CD4-positive, alpha-beta T cell treated with Interleukin-12 subunit alpha and Interleukin-12 subunit beta, for 1 hour (primary cell): ENCODE measurements around the gene OR2H2.

Experiments
- DNase-seq: peaks from one replicate; pipeline ENCODE4 v3.0.0-alpha.2; 2020

Gene OR2H2

DNA sequence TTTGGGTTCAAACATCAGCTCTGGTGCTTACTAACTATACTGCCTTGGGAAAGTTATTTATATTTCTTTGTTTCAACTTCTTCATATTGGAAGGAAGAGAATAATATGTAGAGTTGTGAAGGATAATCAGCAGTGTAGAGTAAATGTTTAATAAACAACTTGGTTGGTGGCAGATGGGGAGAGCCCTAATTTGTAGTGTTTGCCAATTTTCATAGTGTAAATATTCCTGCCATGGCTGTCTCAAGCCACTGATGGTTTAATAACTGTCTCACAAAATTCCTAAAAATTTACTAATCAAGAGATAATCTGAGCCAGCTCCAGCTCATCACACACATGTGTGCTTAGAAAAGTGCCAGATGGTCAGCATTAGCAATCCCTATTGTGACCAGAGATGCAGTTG lies at the start of gene OR2H2:
Gene OR2H2 (plus strand): TSS at position 301 of the 400 bp plus-strand sequence. CDS start 2,824 bp downstream, outside the sequence.
- no peak for DNase-seq

GRCh38 chr6:29537714-29538403 lies 47.1 kb upstream of the OR2H2 start:
- no peak for DNase-seq

DNA sequence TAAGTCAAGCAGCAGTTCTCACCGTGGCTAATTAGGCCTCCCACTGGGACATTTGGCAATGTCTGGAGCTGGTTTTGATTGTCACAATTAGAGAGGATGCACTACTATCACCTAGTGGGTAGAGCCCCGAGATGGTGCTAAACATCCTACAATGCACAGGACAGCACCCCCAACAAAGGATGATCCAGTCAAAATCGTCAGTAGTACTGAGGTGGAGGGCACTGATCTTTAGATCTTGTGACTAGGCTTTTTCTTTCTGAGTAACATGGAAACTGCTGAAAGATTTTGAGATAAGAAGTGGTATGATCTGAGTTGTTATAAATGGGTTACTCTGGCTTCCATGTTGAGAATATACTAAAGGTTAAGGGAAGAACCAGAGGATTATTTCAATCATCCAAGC lies 37.3 kb upstream of the OR2H2 start:
- DNase-seq: no peak

DNA sequence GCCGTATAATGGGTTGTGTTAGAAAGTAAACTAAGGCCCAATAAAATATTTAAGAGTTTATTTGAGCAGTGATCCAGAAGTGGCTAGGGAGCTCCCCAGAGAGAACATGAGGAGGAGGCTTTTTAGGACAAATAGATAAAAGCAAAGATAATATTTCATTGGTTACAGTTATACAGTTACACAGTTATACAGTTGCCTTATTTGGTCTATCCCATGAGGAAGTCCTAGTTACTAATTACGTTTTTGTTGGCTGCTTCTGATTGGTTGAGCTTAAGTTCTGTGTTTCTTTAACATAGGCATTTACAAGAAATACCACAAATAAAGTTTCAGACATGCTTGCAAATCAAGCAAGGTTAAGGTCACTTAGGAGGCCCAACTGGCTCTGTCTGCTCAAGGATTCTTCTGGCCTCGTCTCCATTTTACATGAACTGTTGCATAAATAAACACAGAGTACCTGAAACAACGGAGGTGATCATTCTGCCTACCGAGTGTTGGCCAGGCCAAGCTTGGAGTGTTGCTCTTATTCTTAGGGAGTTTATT lies 32.3 kb upstream of the OR2H2 start:
- DNase-seq: peak; percentile 78

DNA sequence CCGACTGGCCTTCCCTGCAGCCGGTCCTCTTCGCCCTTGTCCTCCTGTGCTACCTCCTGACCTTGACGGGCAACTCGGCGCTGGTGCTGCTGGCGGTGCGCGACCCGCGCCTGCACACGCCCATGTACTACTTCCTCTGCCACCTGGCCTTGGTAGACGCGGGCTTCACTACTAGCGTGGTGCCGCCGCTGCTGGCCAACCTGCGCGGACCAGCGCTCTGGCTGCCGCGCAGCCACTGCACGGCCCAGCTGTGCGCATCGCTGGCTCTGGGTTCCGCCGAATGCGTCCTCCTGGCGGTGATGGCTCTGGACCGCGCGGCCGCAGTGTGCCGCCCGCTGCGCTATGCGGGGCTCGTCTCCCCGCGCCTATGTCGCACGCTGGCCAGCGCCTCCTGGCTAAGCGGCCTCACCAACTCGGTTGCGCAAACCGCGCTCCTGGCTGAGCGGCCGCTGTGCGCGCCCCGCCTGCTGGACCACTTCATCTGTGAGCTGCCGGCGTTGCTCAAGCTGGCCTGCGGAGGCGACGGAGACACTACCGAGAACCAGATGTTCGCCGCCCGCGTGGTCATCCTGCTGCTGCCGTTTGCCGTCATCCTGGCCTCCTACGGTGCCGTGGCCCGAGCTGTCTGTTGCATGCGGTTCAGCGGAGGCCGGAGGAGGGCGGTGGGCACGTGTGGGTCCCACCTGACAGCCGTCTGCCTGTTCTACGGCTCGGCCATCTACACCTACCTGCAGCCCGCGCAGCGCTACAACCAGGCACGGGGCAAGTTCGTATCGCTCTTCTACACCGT lies 31.5 kb upstream of the OR2H2 start:
- DNase-seq: peak; percentile 17

DNA sequence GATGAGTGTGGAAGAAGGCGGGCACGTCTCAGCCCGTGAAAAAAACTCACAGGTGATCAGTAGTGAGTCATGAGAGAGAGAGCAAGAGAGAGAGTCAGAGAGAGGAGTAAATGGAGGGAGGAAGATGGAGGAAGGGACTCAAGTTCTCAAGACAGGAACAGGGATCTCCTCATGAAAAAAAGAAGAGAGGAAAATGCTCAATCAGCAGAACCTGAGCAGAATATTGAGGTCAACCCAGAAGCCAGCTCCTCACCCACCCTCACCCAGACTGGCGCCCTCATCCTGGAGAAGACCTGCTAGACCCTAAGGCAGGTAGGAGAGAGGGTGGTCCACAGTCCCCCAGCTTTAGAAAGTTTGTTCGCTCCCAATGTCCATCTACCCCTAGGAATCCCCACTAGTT lies 30.2 kb upstream of the OR2H2 start:
- no peak for DNase-seq

DNA sequence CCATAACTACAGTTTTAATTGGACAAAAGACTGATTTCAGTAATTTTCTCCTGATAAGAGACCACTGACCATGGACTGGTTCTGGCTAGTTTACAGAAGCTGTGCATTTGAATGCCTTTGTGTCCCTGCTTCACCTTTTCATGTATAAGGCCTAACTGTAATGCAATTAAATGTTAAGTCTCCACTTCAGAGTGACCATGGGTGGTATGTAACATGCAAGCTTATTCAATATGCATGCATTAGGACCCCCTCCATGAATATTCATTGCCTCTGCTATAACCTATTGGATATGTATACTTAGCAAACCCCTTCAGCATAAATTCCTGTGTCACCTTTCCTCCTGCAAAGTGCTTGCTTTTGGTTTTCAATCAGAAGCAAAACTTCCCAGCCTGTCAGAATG lies 27.6 kb upstream of the OR2H2 start:
- no peak for DNase-seq

- no peak for DNase-seq
These were observed 26.4 kb upstream of the OR2H2 start for GRCh38 chr6:29558439-29559079.

DNA sequence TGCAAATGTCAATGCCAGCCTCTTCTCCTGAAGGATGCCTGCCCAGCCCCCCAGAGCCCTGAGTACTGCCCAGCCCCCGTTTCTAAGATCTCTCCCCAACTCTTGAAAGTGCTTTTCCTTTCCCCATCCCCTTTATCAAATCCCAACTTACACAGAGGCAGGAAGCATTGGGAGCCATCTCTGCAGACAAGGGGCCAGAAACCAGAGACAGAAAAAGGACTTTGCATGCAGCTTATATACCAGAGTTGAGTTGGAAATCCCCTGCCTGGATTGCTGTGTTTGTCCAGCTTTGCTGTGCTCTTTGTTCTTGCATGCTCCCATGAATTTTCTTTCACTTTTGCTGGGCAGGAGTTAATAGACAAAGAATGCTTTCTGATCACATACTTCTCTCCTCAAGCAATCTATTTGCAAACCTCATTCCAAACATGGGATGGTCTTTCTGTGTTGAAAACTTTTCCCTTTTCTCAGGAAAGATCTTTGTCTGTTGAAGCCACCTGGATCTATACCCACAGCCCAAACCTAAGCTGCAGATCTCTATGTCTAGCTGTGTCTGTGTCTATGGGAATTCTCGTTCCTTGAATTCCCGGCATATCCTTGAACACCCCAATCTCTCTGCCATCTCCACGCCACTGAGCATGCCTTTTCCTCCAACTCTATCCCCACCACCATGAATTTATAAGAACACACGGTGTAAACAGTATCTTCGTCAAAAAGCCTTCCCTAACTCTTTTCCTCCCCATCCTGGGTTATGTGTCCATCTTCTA lies 25.2 kb upstream of the OR2H2 start, which contains the start of gene UBD:
Gene UBD (minus strand): TSS at position 209 of the 764 bp plus-strand sequence. CDS start 31 bp downstream, at position 178.
- no peak for DNase-seq

GRCh38 chr6:29561091-29561490 lies 23.8 kb upstream of the OR2H2 start:
- no peak for DNase-seq

- no peak for DNase-seq
These were observed 23.2 kb upstream of the OR2H2 start for GRCh38 chr6:29561606-29562181.

- DNase-seq: no peak
These were observed 21.4 kb upstream of the OR2H2 start for GRCh38 chr6:29563435-29563965.

GRCh38 chr6:29564875-29565274 lies 20.0 kb upstream of the OR2H2 start:
- no peak for DNase-seq

DNA sequence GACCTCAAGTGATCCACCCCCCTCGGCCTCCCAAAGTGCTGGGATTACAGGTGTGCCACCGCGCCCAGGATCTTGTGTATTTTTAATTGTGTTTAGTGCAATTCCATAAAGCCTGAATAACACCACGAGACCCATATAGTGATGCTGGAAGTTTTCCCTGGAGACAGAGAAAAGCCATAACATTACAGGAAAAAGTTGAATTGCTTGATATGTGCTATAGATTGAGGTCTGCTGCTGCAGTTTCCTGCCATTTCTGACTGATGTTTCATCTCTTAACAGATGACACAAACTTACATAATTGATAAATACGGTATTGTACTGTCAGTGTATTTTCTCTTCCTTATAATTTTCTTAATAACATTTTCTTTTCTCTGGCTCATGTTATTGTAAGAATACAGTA lies 18.1 kb upstream of the OR2H2 start:
- DNase-seq: no peak

GRCh38 chr6:29567541-29567940 lies 17.4 kb upstream of the OR2H2 start:
- no peak for DNase-seq

- DNase-seq: no peak
These were observed 16.9 kb upstream of the OR2H2 start for GRCh38 chr6:29567991-29568390.

- no peak for DNase-seq
These were observed 8.9 kb upstream of the OR2H2 start for GRCh38 chr6:29576056-29576455.

GRCh38 chr6:29577544-29577943 lies 7.4 kb upstream of the OR2H2 start:
- no peak for DNase-seq

GRCh38 chr6:29589423-29590048 lies 4.6 kb downstream of the OR2H2 start:
- DNase-seq: peak; percentile 63

DNA sequence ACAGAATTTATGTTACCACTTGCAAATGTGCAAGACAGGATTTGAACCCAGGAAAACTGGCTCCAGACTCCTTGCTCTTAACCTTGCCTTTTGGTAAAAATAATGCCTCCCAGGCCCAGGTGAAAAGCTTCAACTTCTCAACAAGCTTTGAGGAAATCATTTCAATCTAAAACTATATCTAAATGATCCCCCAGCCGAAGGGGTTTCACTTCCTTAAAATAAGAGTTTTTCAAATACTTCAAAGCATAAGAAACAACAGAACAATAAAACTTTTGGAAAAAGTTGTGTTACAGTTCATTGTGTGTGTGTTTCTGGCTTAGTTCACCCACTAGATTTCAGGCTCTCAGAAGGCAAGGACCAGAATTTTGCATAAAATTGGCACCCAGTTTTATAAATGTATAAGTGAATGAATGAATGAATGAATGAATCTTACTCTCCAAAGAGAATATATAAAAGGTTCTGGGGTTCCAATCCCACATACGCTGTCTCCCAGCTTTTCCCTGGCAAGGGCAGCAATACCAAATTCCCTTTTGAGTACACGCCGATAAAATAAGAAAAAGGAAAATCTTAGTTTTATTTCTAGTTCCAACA lies 5.4 kb downstream of the OR2H2 start:
- no peak for DNase-seq

GRCh38 chr6:29591677-29592076 lies 6.8 kb downstream of the OR2H2 start:
- DNase-seq: no peak
